ENCODE results near the gene CD248. TPM values are rescaled to one million over a fixed set of nuclear protein-coding genes. Genes with fewer than 3 reads are reported as not detected.

Gene CD248
- total RNA-seq, 1 donor from 2014 or later, result 193 TPM

DNA sequence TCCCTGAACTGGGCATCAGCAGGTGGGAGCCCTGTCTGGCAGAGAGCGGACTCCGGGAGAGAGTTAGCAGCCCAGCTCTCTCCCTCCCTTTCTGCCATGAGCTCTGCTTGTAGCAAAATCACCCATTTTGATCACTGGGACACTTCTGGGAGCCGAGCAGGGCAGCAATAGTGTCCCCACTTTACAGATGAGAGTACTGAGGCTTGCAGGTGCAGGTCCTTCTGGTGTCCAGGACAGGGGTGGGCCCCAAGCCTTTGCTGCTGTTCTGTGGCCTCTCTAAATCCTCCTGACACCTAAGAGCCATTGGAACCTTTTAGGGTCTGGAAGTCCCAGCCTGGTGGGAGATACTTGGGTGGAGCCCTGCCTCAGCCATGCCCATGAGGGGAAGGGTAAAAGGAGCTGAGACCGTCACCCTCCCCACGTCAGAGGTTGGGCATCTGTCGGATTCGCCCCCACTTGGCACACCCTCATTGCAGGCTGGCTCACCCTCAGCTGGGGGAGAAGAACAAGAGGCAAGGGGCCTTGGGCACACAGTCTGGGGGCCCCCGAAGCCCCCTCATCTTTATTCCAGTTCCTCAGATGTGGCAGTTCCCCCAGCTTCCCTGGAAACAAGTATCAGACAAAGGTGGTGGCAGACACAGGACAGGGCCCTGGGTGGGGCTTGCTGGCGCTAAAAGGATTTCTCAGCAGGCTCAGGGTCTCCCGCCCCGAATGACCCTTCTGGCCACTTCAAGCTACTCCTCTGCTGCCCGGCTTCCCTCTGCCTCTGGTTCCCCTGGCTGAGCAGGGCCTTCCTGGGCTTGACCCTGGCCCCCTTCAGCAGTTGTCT lies 14.9 kb upstream of the CD248 start:
- intact Hi-C loops (cut with DNase I), result no loop called here
- no peak overlapping the region for H3K27ac ChIP-seq
- H3K9me3 ChIP-seq, result no peaks in the 10 kb centered on the region
- no peak overlapping the region for H3K4me3 ChIP-seq
- H3K36me3 ChIP-seq, result peaks cover 8 to 13% of the 10 kb centered on the region in 2 donors
- no peak for DNase-seq (ENCODE audit: low spot score in 2 of 2)
- no peaks in the 10 kb centered on the region for H3K27me3 ChIP-seq
- TF ChIP-seq CTCF (IDR thresholded peaks at IDR 0.05), result no peak
- peaks cover 11 to 32% of the 10 kb centered on the region in 2 donors for H3K4me1 ChIP-seq

DNA sequence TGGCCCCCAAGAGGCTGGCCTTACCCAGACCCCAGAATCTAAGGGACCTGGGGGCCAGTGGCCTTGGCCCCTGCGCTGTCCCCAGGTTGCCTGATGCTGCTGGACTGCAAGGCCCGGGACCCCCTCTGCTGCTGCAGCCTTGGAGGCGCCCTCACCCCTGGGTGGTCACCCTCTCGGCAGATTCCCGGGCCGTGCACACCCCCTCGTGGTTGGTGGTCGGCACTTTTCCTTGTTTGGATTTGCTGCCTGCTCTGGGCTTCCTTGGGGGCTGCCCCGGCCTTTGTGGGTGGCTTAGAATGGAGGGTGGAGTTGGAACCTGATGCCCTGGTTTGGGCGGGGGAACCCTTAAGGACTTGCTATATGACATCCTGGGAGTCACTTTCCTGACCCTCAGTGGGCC lies 14.1 kb upstream of the CD248 start:
- Histone ChIP-seq H3K27ac (no peak overlapping the region), H3K27me3 (no peaks in the 10 kb centered on the region), H3K4me3 (no peak overlapping the region), H3K36me3 (peaks cover 8 to 13% of the 10 kb centered on the region in 2 donors), H3K9me3 (no peaks in the 10 kb centered on the region), H3K4me1 (peaks cover 9 to 28% of the 10 kb centered on the region in 2 donors)
- DNase-seq (ENCODE audit: low spot score in 2 of 2), result no peak
- TF ChIP-seq CTCF (IDR thresholded peaks at IDR 0.05), result no peak
- intact Hi-C loops (cut with DNase I), result no loop called here

GRCh38 chr11:66329165-66329673 lies 12.4 kb upstream of the CD248 start:
- no peak for DNase-seq (ENCODE audit: low spot score in 2 of 2)
- TF ChIP-seq CTCF (IDR thresholded peaks at IDR 0.05), result no peak
- Histone ChIP-seq H3K4me3 (no peak overlapping the region), H3K27ac (no peak overlapping the region), H3K4me1 (peaks cover 3 to 16% of the 10 kb centered on the region in 2 donors), H3K9me3 (no peaks in the 10 kb centered on the region), H3K36me3 (peaks cover 8 to 13% of the 10 kb centered on the region in 2 donors), H3K27me3 (no peaks in the 10 kb centered on the region)
- intact Hi-C loops (cut with DNase I), result no loop called here

DNA sequence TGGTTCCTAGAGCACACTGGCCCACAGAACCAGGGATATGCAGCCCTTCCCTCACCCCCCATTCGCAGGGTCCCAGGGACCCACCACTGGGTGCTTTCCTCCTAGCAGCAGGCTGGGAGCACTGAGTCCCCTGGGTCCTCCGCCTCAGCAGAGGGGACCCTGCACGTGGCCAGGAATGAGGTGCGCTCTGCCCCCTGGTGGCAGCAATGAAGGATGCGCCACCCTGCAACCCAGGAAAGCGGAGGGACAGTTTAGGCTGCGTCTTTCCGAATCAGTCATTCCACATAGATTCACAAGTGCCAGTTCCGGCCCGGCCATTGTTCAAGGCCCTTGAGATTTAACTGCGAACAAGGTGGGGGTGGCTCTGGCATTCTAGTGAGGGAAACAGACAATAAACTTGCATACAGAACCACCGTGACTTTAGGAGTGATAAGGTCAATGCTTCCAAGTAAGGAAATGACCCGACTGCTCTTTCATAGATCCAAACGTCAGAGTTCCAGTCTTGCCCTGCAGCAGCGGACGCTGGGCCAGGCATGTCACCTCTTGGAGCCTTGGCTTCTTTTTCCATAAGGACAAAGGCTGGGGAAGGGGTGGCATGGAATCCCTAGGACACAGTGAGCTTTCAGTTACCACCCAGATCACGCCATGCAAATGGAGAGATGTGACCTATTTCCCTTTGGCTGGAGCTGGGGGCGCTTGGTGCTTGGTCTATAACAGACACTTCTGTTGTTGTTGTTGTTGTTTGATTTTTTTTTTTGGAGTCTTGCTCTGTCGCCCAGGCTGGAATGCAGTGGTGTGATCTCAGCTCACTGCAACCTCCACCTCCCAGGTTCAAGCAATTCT lies 11.7 kb upstream of the CD248 start:
- peaks cover 3 to 16% of the 10 kb centered on the region in 2 donors for H3K4me1 ChIP-seq
- intact Hi-C loops (cut with DNase I), result loop anchor here (1.0 kb wide), 1 partner anchor 16 kb away; no protein-coding TSS in a partner anchor
- H3K27ac ChIP-seq, result no peak overlapping the region
- no peaks in the 10 kb centered on the region for H3K9me3 ChIP-seq
- peak; percentile 92 to 95 (median 94) for TF ChIP-seq CTCF (IDR thresholded peaks at IDR 0.05)
- peak in 1 of 2 donors; percentile 86 for DNase-seq (ENCODE audit: low spot score in 2 of 2)
- H3K27me3 ChIP-seq, result no peaks in the 10 kb centered on the region
- H3K36me3 ChIP-seq, result peaks cover 8 to 13% of the 10 kb centered on the region in 2 donors
- peak overlapping the region in 1 of 2 donors; percentile 23 for H3K4me3 ChIP-seq

DNA sequence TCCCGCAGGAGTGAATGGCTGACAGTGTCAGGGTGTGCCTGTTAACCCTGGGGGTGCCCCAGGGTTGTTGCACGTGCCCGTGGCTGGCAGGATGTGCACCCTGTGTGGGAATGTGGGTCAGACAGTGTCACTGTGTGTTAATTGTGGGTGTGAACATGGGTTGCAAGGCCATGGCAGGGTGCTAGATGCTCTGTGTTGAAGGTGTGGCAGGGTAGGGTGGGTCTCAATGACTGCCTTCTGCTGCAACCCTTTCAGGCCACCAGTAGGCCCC lies 11.1 kb upstream of the CD248 start:
- intact Hi-C loops (cut with DNase I), result loop anchor here (1.0 kb wide), 1 partner anchor 16 kb away; no protein-coding TSS in a partner anchor
- no peak for DNase-seq (ENCODE audit: low spot score in 2 of 2)
- H3K27me3 ChIP-seq, result no peaks in the 10 kb centered on the region
- H3K4me3 ChIP-seq, result no peak overlapping the region
- H3K36me3 ChIP-seq, result peaks cover 3 to 8% of the 10 kb centered on the region in 2 donors
- H3K27ac ChIP-seq, result peak overlapping the region in 1 of 2 donors; percentile 49
- peaks cover 3 to 16% of the 10 kb centered on the region in 2 donors for H3K4me1 ChIP-seq
- no peak for TF ChIP-seq CTCF (IDR thresholded peaks at IDR 0.05)
- no peaks in the 10 kb centered on the region for H3K9me3 ChIP-seq
